HG02885 (cell line): Measurements from ENCODE around the gene DUOXA1.
"Not testable (repeated sequence)": the region's sequence is repeated elsewhere in the genome, so short reads cannot be mapped to it uniquely, and the experiment has no call there.

Experiments used
- ATAC-seq: cut with Tn5 transposase; IDR thresholded peaks from one replicate; pipeline ENCODE4 v1.9.1; 2021; ENCODE audit warnings: mild to moderate bottlenecking; ENCODE audit not compliant: unreplicated experiment, poor library complexity

Gene DUOXA1

GRCh38 chr15:45114751-45115085 lies 15.0 kb downstream of the DUOXA1 start:
- no peak for ATAC-seq

GRCh38 chr15:45114076-45114750 lies 15.5 kb downstream of the DUOXA1 start, which contains the start of the genes DUOX2 and DUOXA2:
TSS of gene DUOX2 (minus strand) at chr15:45114172. CDS start at chr15:45113411, 761 bp downstream.
TSS of gene DUOXA2 (plus strand) at chr15:45114326. CDS start at chr15:45114606, 280 bp downstream.
- no peak for ATAC-seq

DNA sequence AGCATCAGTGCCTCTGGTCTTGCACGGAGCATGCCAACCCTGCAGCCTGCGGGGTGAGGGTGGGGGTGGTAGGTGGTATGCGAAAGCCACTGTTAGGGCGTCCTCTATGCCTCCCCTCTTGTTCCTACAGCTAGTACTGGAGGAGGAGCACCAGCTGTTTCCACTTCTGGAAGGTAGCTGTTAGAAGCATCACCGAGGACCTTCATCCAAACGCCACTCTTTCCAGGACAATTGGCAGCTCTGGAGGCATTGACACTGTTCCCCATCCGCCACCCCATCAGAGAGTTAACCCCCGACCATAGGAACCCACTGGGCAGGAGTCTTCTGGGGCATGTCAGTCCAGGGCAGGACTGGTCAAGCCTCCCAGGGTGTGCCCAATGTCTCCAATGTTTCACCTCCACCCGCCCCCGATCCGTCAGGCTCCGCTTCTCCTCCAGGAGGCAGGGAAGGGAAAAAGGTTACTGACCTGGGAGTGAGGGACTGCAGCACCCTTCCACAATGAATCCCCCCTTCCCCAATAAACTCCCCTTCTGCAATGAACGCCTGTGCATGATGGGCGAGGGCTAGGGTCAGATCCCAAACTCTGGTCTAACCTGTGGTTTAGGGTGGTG lies 16.2 kb downstream of the DUOXA1 start:
- ATAC-seq, result no peak

GRCh38 chr15:45112591-45113379 lies 16.9 kb downstream of the DUOXA1 start:
- no peak for ATAC-seq

DNA sequence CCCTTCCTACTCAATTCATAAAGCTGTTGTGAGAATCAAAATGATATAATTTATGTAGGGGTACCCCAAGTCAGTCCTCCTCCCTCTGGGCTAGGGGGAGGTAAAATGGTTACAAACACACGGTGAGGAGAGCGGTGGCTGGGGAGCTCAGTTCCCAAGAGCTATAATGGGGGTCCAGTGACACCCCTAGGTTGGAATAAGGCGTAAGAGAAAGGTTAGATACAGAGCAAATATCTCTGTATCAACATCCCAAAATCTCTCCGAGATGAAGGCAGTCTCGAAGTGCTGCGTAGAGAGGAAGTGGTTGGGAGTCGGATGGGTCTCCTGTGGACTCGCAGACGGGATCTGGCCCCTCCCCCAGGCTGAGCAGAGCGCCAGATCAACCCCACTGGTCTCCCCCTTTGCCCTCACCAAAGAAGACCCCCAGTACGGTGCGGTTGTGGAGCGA lies 17.5 kb downstream of the DUOXA1 start:
- no peak for ATAC-seq

DNA sequence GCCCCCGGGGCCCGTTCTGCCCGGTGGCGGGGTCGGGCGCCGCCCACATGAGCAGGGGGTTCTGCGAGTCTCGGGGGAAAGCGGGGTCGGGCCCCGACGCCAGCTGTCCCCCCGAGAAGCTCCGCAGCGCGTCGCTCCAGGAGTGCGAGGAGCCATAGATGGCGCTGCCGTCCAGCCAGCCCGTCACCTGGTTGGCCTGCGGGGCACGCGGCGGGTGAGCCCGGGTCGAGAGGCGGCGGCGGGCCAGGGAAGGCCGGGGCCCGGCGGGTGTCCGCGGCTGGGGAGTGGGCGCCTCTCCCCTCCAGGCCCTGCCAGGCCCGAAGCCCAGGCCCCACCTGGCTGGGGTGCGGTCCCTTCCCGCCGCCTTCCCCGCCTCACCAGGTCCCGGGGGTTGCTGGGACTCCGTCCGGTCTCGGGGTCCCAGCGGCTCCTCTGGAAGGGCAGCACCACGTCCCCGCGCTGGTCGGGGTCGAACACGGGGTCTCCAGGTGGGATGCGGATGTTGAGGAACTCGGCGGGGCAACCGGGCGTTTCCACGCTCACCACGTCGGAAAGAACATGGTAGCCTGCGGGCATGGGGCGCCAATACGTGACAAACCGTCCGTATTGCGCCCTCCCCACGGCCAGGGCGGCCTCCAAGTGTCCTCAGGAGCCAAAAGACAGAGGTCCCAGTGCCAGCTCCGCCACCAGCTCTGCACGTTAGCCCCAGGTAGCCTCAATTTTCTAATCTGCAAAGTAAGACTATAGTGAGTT lies 18.1 kb downstream of the DUOXA1 start:
- no peak for ATAC-seq

GRCh38 chr15:45110256-45110820 lies 19.3 kb downstream of the DUOXA1 start:
- ATAC-seq, result no peak

GRCh38 chr15:45107941-45108630 lies 21.6 kb downstream of the DUOXA1 start:
- no peak for ATAC-seq

DNA sequence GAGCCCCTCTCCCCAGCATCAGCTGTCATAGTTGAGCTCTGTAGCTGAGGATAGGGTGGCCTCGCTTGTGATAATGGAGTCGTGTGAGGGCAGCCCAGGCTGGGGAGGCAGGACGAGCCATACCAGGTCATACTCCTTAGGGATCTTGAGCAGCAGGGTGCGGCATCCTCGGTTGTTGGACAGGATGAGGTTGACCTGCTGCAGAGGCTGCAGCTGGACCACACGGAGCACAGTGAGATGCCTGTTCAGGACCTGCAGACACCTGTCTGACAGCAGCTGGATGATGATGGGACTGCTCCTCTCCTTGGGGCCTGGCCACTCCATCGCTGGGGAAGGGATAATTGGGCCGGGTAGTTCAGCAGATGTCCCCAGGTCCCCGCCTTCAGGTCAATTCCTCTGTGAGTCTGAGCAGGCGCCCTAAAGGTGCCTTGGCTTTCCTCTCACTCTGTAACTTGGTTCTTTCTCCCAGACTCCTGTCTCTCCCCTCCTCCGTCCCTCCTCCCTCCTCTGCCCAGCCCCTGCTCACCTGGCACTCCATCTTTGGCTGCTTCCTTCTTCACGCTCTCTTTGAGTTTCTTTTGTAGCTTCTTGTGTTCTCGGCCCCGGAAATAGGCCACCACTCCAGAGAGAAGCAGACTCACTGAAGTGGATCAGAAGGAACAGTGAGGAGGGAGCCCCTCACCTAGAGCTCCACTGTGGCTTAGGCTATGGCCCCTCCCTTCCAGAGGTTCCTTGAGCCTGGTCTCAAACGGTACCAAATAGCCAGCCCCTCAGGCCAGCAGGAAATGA lies 23.5 kb downstream of the DUOXA1 start:
- no peak for ATAC-seq

DNA sequence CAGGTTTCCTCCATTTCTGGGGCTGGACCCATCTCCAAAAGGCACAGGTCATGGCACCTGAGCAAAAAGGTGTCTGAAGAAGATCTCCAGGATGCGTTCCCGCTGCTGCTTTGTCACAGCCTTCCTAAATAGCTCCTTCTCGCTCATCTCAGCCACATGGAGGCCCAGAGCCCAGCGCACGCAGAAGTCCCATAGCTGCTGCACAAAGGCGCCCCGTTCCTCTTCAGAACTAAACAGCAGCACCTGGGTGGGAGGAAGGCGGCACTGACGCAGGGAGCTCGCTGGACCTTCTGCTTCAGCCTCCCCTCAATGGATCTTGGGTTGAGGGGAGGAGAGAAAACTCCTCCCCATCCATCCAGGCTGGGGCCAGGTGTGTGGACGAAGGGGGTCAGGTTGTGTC lies 24.1 kb downstream of the DUOXA1 start:
- no peak for ATAC-seq

- ATAC-seq, result not testable (repeated sequence)
Measured at GRCh38 chr15:45104170-45104569, 25.5 kb downstream of the DUOXA1 start.

- no peak for ATAC-seq
Measured at GRCh38 chr15:45102226-45102625, 27.5 kb downstream of the DUOXA1 start.

- ATAC-seq, result no peak
Measured at GRCh38 chr15:45101749-45102148, 27.9 kb downstream of the DUOXA1 start.

GRCh38 chr15:45100884-45101625 lies 28.6 kb downstream of the DUOXA1 start:
- no peak for ATAC-seq

GRCh38 chr15:45099549-45100165 lies 30.0 kb downstream of the DUOXA1 start:
- no peak for ATAC-seq

DNA sequence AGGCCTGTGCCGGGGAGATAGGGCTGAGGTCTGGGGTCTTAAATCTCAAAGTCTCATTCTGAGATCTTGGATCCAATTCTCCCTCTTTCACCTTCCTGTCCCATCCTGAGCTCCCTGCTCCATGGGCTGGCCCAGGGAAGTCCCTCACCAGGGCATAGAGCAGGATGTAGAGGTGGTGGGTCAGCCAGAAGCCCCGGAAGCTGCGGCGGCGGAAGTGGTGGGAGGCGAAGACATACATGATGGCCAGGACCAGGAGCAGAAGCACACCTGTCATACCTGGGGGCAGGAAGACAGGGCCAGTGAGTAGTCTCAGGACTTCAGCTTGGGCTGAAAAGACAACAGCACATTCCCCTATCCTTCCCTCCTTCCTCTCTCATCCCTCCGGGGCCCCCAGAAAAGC lies 32.2 kb downstream of the DUOXA1 start:
- ATAC-seq, result no peak

DNA sequence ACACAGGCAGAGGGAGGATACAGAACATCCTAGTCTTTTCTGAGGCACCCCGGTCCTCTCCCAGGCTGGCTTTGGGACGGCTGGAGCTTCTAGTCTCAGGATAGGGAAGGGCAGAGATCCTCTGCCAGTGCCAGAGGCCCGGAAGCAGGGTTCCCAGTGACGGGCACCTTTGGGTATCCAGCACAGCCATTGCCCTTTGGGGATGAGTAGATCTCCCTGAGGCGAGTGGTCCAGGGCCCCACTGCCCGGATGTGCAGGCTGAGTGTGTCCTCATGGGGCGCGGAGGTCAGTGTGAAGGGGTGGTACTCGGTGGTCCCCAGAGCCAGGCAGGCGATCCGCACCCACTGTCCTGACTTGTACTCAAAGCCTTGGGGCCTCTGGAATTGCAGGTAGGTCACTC lies 34.0 kb downstream of the DUOXA1 start:
- ATAC-seq, result no peak

DNA sequence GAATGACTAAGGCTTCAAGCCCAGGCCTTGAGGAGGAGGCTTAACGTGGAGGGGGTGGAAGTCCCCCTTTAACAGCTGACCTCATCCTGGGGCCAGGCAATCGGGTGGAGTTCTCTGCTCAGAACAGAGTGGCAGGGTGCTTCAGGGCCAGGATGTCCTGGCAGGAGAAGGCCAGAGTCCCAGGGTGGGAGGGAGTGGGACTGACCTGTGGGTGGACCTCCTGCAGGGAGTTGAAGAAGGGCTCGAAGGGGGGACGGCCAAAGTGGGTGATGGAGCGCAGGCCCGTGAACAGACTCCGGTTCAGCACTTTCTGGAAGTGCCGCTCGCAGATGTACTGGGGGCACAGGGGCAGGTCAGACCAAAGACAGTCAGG lies 35.3 kb downstream of the DUOXA1 start:
- no peak for ATAC-seq
